HepG2 (cell line): ENCODE measurements around the gene PEAK3. TPM values are rescaled to one million over a fixed set of nuclear protein-coding genes. Genes with fewer than 3 reads are reported as not detected.

Source experiments
- HCFC1 ChIP-seq: fragments of 150-350 bp; IDR thresholded peaks from 2 replicates; pipeline ENCODE4 v1.6.1; 2014; ENCODE audit warnings: low read depth, low read length
- KDM2A ChIP-seq: sonication (generic); formaldehyde crosslinking; IDR thresholded peaks from 2 replicates; pipeline ENCODE4 v1.4.0; 2020; ENCODE audit warnings: low read depth, missing genetic modification reagents, borderline replicate concordance
- MEF2D ChIP-seq: sonication (generic); formaldehyde crosslinking; IDR thresholded peaks from 2 replicates; pipeline ENCODE4 v1.5.1; 2020; ENCODE audit warnings: mild to moderate bottlenecking, missing genetic modification reagents
- MIER3 ChIP-seq: IDR thresholded peaks from 2 replicates; pipeline ENCODE4 v1.6.1; 2016; ENCODE audit warnings: missing compliant biosample characterization, borderline replicate concordance
- PITX1 ChIP-seq: sonication (generic); formaldehyde crosslinking; IDR thresholded peaks from 2 replicates; pipeline ENCODE4 v1.5.1; 2020; ENCODE audit warnings: mild to moderate bottlenecking, missing genetic modification reagents
- RFX3 ChIP-seq: IDR thresholded peaks from 2 replicates; pipeline ENCODE4 v1.6.1; 2016; ENCODE audit warnings: missing biosample characterization, missing genetic modification reagents
- SALL1 ChIP-seq: sonication (generic); formaldehyde crosslinking; IDR thresholded peaks from 2 replicates; pipeline ENCODE4 v1.8.0; 2022; ENCODE audit warnings: mild to moderate bottlenecking, missing genetic modification reagents
- SNRNP70 ChIP-seq: fragments of 200-400 bp; formaldehyde crosslinking; IDR thresholded peaks from 2 replicates; pipeline ENCODE4 v1.6.1; 2017; ENCODE audit warnings: mild to moderate bottlenecking, low read depth, low read length, moderate library complexity
- ZNF17 ChIP-seq: sonication (generic); formaldehyde crosslinking; IDR thresholded peaks from 2 replicates; pipeline ENCODE4 v1.5.0; 2020; ENCODE audit warnings: mild to moderate bottlenecking, missing genetic modification reagents
- ZNF329 ChIP-seq: sonication (generic); formaldehyde crosslinking; IDR thresholded peaks from 2 replicates; pipeline ENCODE4 v1.9.0; 2021; ENCODE audit warnings: low read depth, mild to moderate bottlenecking, missing genetic modification reagents
- ZNF382 ChIP-seq: sonication (generic); formaldehyde crosslinking; IDR thresholded peaks from 2 replicates; pipeline ENCODE4 v1.5.0; 2020; ENCODE audit warnings: missing genetic modification reagents, mild to moderate bottlenecking, borderline replicate concordance
- ZNF768 ChIP-seq: sonication (generic); formaldehyde crosslinking; IDR thresholded peaks from 2 replicates; pipeline ENCODE4 v1.4.0; 2020; ENCODE audit warnings: missing genetic modification reagents
- polyA plus RNA-seq, 8 experiments: library from polyadenylated mRNA; depleted of rRNA in 3 of 8; stranded (reverse) in 7 of 8; unstranded in 1 of 8; fragments of >200 nt; fragmentation: Illumina TruSeq in 4 of 8; extraction: Trizol in 4 of 8; gene quantifications; 2 replicates each; pipeline versions ENCODE4 v1.2.1 to v1.2.3, GENCODE V29; 2011 to 2016; ENCODE audit warnings: low read depth in 4 of 8, missing spikeins in 1 of 8, mixed read lengths in 1 of 8; ENCODE audit not compliant: insufficient read depth in 1 of 8
- total RNA-seq, 5 experiments: library from RNA; depleted of rRNA; stranded (reverse); fragments of >200 nt; fragmentation: Illumina TruSeq; extraction: Trizol; gene quantifications; 2 replicates each; pipeline ENCODE4 v1.2.3, GENCODE V29; 2016; ENCODE audit warnings: low read depth in 1 of 5
- TF ChIP-seq, protein P1 (sequence below): sonication (generic); formaldehyde crosslinking; IDR thresholded peaks from 2 replicates; pipeline ENCODE4 v1.9.0; 2021; ENCODE audit warnings: missing genetic modification reagents, mild to moderate bottlenecking, borderline replicate concordance
- TF ChIP-seq, protein P2 (sequence below): sonication (generic); formaldehyde crosslinking; IDR thresholded peaks from 2 replicates; pipeline ENCODE4 v1.9.0; 2022; ENCODE audit warnings: low read depth, missing genetic modification reagents
- TF ChIP-seq, protein P3 (sequence below): sonication (generic); formaldehyde crosslinking; IDR thresholded peaks from 2 replicates; pipeline ENCODE4 v1.5.0; 2020; ENCODE audit warnings: missing genetic modification reagents, mild to moderate bottlenecking, borderline replicate concordance
- TF ChIP-seq, protein P4 (sequence below), 2 experiments: IDR thresholded peaks; 2 replicates each; pipeline ENCODE4 v1.6.1; 2011 to 2012; ENCODE audit warnings: low read length in 2 of 2, borderline replicate concordance in 1 of 2, low read depth in 1 of 2, mild to moderate bottlenecking in 1 of 2, moderate library complexity in 1 of 2
- TF ChIP-seq, protein P5 (sequence below): sonication (generic); formaldehyde crosslinking; IDR thresholded peaks from 2 replicates; pipeline ENCODE4 v1.5.0; 2020; ENCODE audit warnings: mild to moderate bottlenecking, missing genetic modification reagents

PEAK3 gene
- total and polyA plus RNA-seq, 2 of the 13 experiments (the other 11 are each of a cell fraction or from before 2014, with no cell fraction given): not detected

DNA sequence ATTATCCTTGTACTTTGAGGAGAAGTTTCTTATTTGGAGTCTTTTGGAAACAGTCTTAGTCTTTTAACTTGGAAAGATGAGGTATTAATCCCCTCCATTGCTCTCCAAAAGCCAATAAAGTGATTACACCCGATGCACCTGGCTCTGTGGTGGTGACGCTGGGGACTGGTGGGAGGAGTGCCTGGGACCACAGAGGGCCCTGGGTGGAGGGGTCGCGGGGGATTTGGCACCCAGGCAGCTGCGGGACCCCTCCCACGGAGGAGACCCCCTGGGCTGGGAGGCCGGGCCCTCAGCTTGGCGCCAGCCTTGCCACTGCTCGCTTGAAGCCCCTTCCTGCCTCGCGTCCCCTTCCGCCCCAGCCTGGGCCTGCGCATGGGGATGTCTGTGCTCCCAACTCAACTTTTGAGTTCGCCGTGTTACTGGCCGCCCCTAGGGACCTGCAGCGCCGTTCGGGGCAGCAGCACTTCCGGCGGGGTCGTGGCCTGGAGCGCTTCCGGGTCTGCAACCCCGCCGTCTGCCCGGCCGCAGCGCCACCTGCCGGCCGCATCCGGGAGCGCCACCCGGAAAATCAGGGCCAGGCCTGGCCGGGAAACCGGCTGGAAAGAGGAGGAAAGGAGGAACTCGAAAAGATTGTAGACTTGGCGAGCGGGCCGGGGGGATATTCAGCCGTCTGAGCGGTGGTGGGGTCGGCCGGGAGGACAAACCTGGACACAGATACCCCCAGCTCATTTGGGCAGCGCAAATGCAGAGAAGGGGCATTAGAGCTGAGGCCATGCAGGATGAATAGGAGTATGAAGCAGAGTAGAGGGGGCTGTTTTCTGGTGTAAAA, 8.4 kb downstream of the PEAK3 start (continued):
- peak; percentile 56; the same call in 1 of the 2 replicates for TF ChIP-seq ZNF768 (CRISPR knock-in tag)
- peak; percentile 100 for TF ChIP-seq KDM2A
- TF ChIP-seq SALL1: peak; percentile 86
- peak; percentile 71 for TF ChIP-seq HCFC1
- TF ChIP-seq, protein P1, sequence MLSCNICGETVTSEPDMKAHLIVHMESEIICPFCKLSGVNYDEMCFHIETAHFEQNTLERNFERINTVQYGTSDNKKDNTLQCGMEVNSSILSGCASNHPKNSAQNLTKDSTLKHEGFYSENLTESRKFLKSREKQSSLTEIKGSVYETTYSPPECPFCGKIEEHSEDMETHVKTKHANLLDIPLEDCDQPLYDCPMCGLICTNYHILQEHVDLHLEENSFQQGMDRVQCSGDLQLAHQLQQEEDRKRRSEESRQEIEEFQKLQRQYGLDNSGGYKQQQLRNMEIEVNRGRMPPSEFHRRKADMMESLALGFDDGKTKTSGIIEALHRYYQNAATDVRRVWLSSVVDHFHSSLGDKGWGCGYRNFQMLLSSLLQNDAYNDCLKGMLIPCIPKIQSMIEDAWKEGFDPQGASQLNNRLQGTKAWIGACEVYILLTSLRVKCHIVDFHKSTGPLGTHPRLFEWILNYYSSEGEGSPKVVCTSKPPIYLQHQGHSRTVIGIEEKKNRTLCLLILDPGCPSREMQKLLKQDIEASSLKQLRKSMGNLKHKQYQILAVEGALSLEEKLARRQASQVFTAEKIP (CRISPR knock-in tag): no peak
- 0 out of 2 replicates have a peak, but pooled peaks have one; percentile 11 for TF ChIP-seq PITX1
- TF ChIP-seq, protein P2, sequence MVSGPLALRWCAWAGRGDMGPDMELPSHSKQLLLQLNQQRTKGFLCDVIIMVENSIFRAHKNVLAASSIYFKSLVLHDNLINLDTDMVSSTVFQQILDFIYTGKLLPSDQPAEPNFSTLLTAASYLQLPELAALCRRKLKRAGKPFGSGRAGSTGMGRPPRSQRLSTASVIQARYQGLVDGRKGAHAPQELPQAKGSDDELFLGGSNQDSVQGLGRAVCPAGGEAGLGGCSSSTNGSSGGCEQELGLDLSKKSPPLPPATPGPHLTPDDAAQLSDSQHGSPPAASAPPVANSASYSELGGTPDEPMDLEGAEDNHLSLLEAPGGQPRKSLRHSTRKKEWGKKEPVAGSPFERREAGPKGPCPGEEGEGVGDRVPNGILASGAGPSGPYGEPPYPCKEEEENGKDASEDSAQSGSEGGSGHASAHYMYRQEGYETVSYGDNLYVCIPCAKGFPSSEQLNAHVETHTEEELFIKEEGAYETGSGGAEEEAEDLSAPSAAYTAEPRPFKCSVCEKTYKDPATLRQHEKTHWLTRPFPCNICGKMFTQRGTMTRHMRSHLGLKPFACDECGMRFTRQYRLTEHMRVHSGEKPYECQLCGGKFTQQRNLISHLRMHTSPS (CRISPR knock-in tag): no peak
- TF ChIP-seq ZNF17: no peak
- no peak for TF ChIP-seq RFX3 (CRISPR knock-in tag)
- peak; percentile 57; the same call in 1 of the 2 replicates for TF ChIP-seq MIER3 (CRISPR knock-in tag)
- TF ChIP-seq MEF2D (CRISPR knock-in tag): 0 out of 2 replicates have a peak, but pooled peaks have one; percentile 20
- TF ChIP-seq, protein P3, sequence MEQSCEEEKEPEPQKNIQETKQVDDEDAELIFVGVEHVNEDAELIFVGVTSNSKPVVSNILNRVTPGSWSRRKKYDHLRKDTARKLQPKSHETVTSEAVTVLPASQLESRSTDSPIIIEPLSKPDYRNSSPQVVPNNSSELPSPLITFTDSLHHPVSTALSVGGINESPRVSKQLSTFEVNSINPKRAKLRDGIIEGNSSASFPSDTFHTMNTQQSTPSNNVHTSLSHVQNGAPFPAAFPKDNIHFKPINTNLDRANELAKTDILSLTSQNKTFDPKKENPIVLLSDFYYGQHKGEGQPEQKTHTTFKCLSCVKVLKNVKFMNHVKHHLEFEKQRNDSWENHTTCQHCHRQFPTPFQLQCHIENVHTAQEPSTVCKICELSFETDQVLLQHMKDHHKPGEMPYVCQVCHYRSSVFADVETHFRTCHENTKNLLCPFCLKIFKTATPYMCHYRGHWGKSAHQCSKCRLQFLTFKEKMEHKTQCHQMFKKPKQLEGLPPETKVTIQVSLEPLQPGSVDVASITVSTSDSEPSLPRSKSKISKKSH: no peak; the same call in 1 of the 2 replicates
- no peak for TF ChIP-seq ZNF329 (CRISPR knock-in tag)
- TF ChIP-seq, protein P4, sequence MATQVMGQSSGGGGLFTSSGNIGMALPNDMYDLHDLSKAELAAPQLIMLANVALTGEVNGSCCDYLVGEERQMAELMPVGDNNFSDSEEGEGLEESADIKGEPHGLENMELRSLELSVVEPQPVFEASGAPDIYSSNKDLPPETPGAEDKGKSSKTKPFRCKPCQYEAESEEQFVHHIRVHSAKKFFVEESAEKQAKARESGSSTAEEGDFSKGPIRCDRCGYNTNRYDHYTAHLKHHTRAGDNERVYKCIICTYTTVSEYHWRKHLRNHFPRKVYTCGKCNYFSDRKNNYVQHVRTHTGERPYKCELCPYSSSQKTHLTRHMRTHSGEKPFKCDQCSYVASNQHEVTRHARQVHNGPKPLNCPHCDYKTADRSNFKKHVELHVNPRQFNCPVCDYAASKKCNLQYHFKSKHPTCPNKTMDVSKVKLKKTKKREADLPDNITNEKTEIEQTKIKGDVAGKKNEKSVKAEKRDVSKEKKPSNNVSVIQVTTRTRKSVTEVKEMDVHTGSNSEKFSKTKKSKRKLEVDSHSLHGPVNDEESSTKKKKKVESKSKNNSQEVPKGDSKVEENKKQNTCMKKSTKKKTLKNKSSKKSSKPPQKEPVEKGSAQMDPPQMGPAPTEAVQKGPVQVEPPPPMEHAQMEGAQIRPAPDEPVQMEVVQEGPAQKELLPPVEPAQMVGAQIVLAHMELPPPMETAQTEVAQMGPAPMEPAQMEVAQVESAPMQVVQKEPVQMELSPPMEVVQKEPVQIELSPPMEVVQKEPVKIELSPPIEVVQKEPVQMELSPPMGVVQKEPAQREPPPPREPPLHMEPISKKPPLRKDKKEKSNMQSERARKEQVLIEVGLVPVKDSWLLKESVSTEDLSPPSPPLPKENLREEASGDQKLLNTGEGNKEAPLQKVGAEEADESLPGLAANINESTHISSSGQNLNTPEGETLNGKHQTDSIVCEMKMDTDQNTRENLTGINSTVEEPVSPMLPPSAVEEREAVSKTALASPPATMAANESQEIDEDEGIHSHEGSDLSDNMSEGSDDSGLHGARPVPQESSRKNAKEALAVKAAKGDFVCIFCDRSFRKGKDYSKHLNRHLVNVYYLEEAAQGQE (IDR thresholded peaks at IDR 0.05; ENCODE audit: borderline replicate concordance in 1 of 2, low read depth in 1 of 2, low read length in 2 of 2): no peak; a peak in 1 of 4 replicates
- TF ChIP-seq SNRNP70: no peak
- no peak for TF ChIP-seq ZNF382 (CRISPR knock-in tag)
- TF ChIP-seq, protein P5, sequence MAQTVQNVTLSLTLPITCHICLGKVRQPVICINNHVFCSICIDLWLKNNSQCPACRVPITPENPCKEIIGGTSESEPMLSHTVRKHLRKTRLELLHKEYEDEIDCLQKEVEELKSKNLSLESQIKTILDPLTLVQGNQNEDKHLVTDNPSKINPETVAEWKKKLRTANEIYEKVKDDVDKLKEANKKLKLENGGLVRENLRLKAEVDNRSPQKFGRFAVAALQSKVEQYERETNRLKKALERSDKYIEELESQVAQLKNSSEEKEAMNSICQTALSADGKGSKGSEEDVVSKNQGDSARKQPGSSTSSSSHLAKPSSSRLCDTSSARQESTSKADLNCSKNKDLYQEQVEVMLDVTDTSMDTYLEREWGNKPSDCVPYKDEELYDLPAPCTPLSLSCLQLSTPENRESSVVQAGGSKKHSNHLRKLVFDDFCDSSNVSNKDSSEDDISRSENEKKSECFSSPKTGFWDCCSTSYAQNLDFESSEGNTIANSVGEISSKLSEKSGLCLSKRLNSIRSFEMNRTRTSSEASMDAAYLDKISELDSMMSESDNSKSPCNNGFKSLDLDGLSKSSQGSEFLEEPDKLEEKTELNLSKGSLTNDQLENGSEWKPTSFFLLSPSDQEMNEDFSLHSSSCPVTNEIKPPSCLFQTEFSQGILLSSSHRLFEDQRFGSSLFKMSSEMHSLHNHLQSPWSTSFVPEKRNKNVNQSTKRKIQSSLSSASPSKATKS (CRISPR knock-in tag): no peak
